Activated CD8-positive, alpha-beta T cell treated with anti-CD3 and anti-CD28 coated beads for 36 hours (primary cell): ENCODE data around the gene TAF5L. TPM values are rescaled to one million over a fixed set of nuclear protein-coding genes. Genes with fewer than 3 reads are reported as not detected.
"Not testable (repeated sequence)": the region's sequence is repeated elsewhere in the genome, so short reads cannot be mapped to it uniquely, and the experiment has no call there.

Experiments
- ATAC-seq: fragments of 200-7000 bp; cut with Tn5 transposase; one replicate; pipeline ENCODE4 v1.10.0; 2021; ENCODE audit warnings: mild to moderate bottlenecking, moderate library complexity
- CTCF ChIA-PET: fragments of 350-600 bp; sonication (Branson Sonifier 250); formaldehyde crosslinking; loops from one replicate; lab custom pipeline; 2021; ENCODE audit warnings: antibody characterized with exemption; lab: Charles Lee
- POLR2A ChIA-PET: fragments of 350-600 bp; sonication (Branson Sonifier 250); formaldehyde crosslinking; loops from one replicate; lab custom pipeline; 2021; ENCODE audit warnings: antibody characterized with exemption; lab: Charles Lee
- DNase-seq: peaks from one replicate; pipeline ENCODE4 v3.0.0-alpha.2; 2020
- H3K27ac Mint-ChIP-seq: one replicate; pipeline ENCODE4 v1.8.0; 2021; ENCODE audit warnings: mild to moderate bottlenecking, mixed read lengths
- H3K27me3 Mint-ChIP-seq: one replicate; pipeline ENCODE4 v1.8.0; 2021; ENCODE audit warnings: mixed read lengths
- H3K36me3 Mint-ChIP-seq: one replicate; pipeline ENCODE4 v1.8.0; 2021; ENCODE audit warnings: low read depth, mixed read lengths
- H3K4me1 Mint-ChIP-seq: one replicate; pipeline ENCODE4 v1.8.0; 2021; ENCODE audit warnings: low read depth, mixed read lengths
- H3K4me3 Mint-ChIP-seq: one replicate; pipeline ENCODE4 v1.8.0; 2021; ENCODE audit warnings: mild to moderate bottlenecking, moderate library complexity, mixed read lengths
- H3K9me3 Mint-ChIP-seq: one replicate; pipeline ENCODE4 v1.8.0; 2021; ENCODE audit warnings: mixed read lengths
- intact Hi-C: fragments of 100-400 bp; cut with micrococcal nuclease; formaldehyde crosslinking; loops from one replicate; pipeline ENCODE4 v1.10.0; 2022
- total RNA-seq, 2 experiments: library from RNA; stranded (reverse); gene quantifications; one replicate each; pipeline ENCODE4 v1.2.3, GENCODE V29; 2021
- TF ChIP-seq, protein P1 (sequence below): fragments of 200-600 bp; IDR thresholded peaks from one replicate; pipeline ENCODE4 v1.8.0; 2022; ENCODE audit warnings: antibody characterized with exemption, mild to moderate bottlenecking

Gene TAF5L
- total RNA-seq, 2 experiments from 2014 or later: 17.7 to 19.5 TPM

DNA sequence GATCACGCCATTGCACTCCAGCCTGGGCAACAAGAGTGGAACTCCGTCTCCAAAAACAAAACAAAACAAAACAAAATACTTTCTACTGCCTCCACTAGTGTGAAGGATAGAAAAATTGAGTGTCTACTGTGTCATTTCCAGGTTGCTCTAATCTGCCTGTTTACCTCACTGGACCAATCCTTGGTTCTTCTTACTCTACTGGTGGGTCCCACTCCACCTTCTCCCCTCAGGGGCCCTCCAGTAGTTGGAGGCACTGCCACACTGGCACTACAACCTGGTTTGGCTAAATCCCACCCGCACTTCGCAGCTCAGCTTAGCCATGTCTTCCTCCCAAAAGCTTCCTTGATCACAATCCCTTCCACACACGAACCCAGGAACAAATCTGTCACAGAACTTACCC is 2.7 kb downstream of the TAF5L start:
- ChIA-PET POLR2A (interaction anchor here (1.0 to 1.2 kb wide), 4 partner anchors 25 to 115 kb away, joined by 3 to 4 read pairs (median 3); partner anchors contain the start of gene NUP133), CTCF (interaction anchor here (1.5 to 2.3 kb wide), 2 partner anchors 64 to 141 kb away, joined by 5 to 10 read pairs; partner anchors contain the start of gene ABCB10)
- H3K4me3 Mint-ChIP-seq: no peak overlapping the region
- H3K4me1 Mint-ChIP-seq: peaks cover 52% of the 10 kb centered on the region
- H3K27ac Mint-ChIP-seq: no peak overlapping the region
- peaks cover 3% of the 10 kb centered on the region for H3K36me3 Mint-ChIP-seq
- TF ChIP-seq, protein P1, sequence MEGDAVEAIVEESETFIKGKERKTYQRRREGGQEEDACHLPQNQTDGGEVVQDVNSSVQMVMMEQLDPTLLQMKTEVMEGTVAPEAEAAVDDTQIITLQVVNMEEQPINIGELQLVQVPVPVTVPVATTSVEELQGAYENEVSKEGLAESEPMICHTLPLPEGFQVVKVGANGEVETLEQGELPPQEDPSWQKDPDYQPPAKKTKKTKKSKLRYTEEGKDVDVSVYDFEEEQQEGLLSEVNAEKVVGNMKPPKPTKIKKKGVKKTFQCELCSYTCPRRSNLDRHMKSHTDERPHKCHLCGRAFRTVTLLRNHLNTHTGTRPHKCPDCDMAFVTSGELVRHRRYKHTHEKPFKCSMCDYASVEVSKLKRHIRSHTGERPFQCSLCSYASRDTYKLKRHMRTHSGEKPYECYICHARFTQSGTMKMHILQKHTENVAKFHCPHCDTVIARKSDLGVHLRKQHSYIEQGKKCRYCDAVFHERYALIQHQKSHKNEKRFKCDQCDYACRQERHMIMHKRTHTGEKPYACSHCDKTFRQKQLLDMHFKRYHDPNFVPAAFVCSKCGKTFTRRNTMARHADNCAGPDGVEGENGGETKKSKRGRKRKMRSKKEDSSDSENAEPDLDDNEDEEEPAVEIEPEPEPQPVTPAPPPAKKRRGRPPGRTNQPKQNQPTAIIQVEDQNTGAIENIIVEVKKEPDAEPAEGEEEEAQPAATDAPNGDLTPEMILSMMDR: no peak
- H3K9me3 Mint-ChIP-seq: no peaks in the 10 kb centered on the region
- ATAC-seq (no peak), DNase-seq (no peak)
- intact Hi-C loops: loop anchor here (10.0 kb wide), 1 partner anchor 68 kb away; the partner anchor contains the start of gene ABCB10
- H3K27me3 Mint-ChIP-seq: no peaks in the 10 kb centered on the region

DNA sequence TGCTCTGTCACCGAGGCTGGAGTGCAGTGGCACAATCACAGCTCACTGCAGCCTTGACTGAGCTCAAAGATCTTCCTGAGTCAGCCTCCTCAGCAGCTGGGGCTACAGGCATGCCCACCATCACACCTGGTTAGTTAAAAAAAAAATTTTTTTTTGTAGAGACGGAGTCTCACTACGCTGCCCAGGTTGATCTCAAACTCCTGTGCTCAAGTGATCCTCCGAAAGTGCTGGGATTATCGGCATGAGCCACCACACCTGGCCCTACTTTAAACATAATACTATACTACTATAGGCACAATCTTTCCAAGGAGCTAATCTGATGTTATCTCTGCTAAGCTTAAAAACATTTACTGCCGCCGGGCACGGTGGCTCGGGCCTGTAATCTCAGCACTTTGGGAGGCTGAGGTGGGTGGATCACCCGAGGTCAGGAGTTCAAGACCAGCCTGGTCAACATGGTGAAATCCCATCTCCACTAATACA is 3.2 kb downstream of the TAF5L start:
- peaks cover 54% of the 10 kb centered on the region for H3K4me1 Mint-ChIP-seq
- H3K27me3 Mint-ChIP-seq, DNase-seq, H3K27ac Mint-ChIP-seq, ATAC-seq, H3K4me3 Mint-ChIP-seq, H3K36me3 Mint-ChIP-seq, H3K9me3 Mint-ChIP-seq: not testable (repeated sequence)
- ChIA-PET POLR2A (interaction anchor here (0.7 to 1.2 kb wide), 2 partner anchors 10 to 66 kb away, joined by 3 read pairs; no protein-coding TSS in a partner anchor), CTCF (interaction anchor here (1.5 kb wide), 1 partner anchor 141 kb away, joined by 5 read pairs; no protein-coding TSS in a partner anchor)
- intact Hi-C loops: loop anchor here (10.0 kb wide), 1 partner anchor 68 kb away; the partner anchor contains the start of gene ABCB10

DNA sequence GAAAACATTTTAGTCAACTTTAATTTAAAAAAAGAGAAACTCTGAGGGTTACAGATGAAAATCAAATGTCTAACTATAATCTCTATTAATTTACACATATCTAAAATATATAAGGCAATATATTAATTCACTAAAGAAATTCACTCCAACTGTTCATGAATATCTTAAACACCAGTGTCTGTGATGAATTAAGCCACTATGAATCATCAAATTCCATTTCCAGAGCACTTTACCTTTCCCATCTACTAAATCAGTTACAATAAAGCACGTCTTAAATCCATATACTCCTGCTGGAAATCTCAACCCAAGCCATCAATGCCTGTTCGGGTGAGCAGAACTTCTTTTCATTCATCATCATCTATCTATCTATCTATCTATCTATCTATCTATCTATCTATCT is 4.3 kb downstream of the TAF5L start:
- ChIA-PET CTCF (interaction anchor here (1.0 kb wide), 1 partner anchor 64 kb away, joined by 3 read pairs; no protein-coding TSS in a partner anchor), POLR2A (no interaction called here)

DNA sequence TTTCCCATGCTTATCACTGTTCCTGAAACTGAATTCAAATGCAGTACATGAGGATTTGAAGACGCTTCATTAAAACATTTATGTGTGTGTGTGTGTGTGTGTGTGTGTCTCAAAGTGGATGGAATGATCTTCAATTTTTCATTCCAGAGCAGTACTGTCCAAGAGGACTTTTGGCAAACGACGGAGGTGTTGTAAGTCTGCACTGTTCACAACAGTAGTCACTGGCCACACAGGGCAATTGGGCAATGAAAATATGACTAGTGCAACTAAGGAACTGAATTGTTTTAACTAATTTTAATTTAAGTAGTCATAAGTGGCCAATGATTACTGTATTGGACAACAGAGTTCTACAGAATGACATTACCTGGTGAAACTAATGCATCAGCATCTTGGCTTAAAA is 5.0 kb downstream of the TAF5L start:
- ChIA-PET CTCF (interaction anchor here (1.0 kb wide), 1 partner anchor 63 kb away, joined by 3 read pairs; no protein-coding TSS in a partner anchor), POLR2A (no interaction called here)
- ATAC-seq (no peak), DNase-seq (no peak)
- Mint-ChIP-seq H3K36me3 (peaks cover 3% of the 10 kb centered on the region), H3K27ac (no peak overlapping the region), H3K9me3 (no peaks in the 10 kb centered on the region), H3K4me1 (peaks cover 49% of the 10 kb centered on the region), H3K27me3 (no peaks in the 10 kb centered on the region), H3K4me3 (no peak overlapping the region)
- intact Hi-C loops: loop anchor here (10.0 kb wide), 1 partner anchor 66 kb away; the partner anchor contains the start of gene ABCB10
- TF ChIP-seq, protein P1: no peak

More for the DNA sequence above, 4.3 kb downstream of the TAF5L start:
- peaks cover 3% of the 10 kb centered on the region for H3K36me3 Mint-ChIP-seq
- ATAC-seq (no peak), DNase-seq (no peak)
- H3K9me3 Mint-ChIP-seq: no peaks in the 10 kb centered on the region
- no peaks in the 10 kb centered on the region for H3K27me3 Mint-ChIP-seq
- H3K4me1 Mint-ChIP-seq: peaks cover 49% of the 10 kb centered on the region
- H3K27ac Mint-ChIP-seq: no peak overlapping the region
- intact Hi-C loops: loop anchor here (10.0 kb wide), 1 partner anchor 67 kb away; the partner anchor contains the start of gene ABCB10
- H3K4me3 Mint-ChIP-seq: no peak overlapping the region
- TF ChIP-seq, protein P1: no peak

DNA sequence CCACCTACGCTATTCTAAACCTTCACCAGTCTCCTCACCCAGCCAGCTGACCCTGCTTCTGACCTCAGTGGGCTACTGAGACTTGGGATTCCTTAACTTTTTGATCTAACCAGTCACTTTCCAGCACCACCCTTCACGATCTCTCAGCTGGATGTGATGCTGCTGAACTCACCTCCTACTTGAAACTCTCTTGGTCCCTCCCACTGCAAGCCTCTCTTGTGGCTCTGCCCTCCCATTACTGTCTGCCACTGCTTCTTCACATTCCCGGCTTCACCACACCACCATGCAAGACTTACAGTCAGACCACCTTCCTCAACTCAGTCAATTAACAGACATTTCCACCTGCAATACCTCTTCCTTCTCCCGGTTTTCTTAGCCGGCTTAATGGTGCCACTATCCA is 6.3 kb downstream of the TAF5L start:
- Mint-ChIP-seq H3K4me3 (no peak overlapping the region), H3K9me3 (no peaks in the 10 kb centered on the region), H3K27me3 (no peaks in the 10 kb centered on the region), H3K4me1 (peaks cover 46% of the 10 kb centered on the region), H3K27ac (peak overlapping the region; percentile 9), H3K36me3 (peaks cover 3% of the 10 kb centered on the region)
- TF ChIP-seq, protein P1: no peak
- DNase-seq (peak; percentile 5), ATAC-seq (peak; percentile 55)
- intact Hi-C loops: loop anchor here (10.0 kb wide), 1 partner anchor 65 kb away; the partner anchor contains the start of gene ABCB10
- POLR2A ChIA-PET: no interaction called here
- CTCF ChIA-PET: interaction anchor here (1.3 kb wide), 1 partner anchor 12 kb away, joined by 4 read pairs; no protein-coding TSS in a partner anchor
